Small intestine (tissue), 7 donors: ENCODE data around the gene MICB. TPM values are rescaled to one million over a fixed set of nuclear protein-coding genes. Genes with fewer than 3 reads are reported as not detected.
A peak's percentile ranks its signal among the peaks of the same experiment; 100 is the strongest.

Experiments used
- DNase-seq, 2 donors: peaks; one replicate each; pipeline versions ENCODE4 v3.0.0 to v3.0.0-alpha.2; 2013
- FAIRE-seq: peaks from 2 replicates; lab custom pipeline; 2012; peaks lifted over from hg19 to GRCh38; lab: Jason Lieb, UNC
- H3K27ac ChIP-seq, 3 donors: one replicate each; pipeline ENCODE4 v1.5.1; 2013; ENCODE audit warnings: low read length in 2 of 3, mild to moderate bottlenecking in 2 of 3, control low read depth in 1 of 3, inconsistent platforms in 1 of 3, low read depth in 1 of 3, moderate library complexity in 1 of 3
- H3K27me3 ChIP-seq, 3 donors: one replicate each; pipeline ENCODE4 v1.6.1; 2013; ENCODE audit warnings: low read length in 3 of 3, inconsistent platforms in 1 of 3; ENCODE audit not compliant: control insufficient read depth in 3 of 3, insufficient read depth in 3 of 3
- H3K36me3 ChIP-seq, 3 donors: one replicate each; pipeline ENCODE4 v1.6.1; 2013; ENCODE audit warnings: low read length in 3 of 3, inconsistent platforms in 1 of 3, low read depth in 1 of 3, mild to moderate bottlenecking in 1 of 3, moderate library complexity in 1 of 3; ENCODE audit not compliant: control insufficient read depth in 3 of 3, insufficient read depth in 2 of 3
- H3K4me1 ChIP-seq, 3 donors: one replicate each; pipeline ENCODE4 v1.6.1; 2013; ENCODE audit warnings: low read length in 2 of 3, inconsistent platforms in 1 of 3, low read depth in 1 of 3, mild to moderate bottlenecking in 1 of 3, moderate library complexity in 1 of 3; ENCODE audit not compliant: control insufficient read depth in 3 of 3, insufficient read depth in 2 of 3
- H3K4me3 ChIP-seq, 3 donors: one replicate each; pipeline ENCODE4 v1.5.1; 2013; ENCODE audit warnings: low read length in 3 of 3, control low read depth in 1 of 3, inconsistent platforms in 1 of 3, low read depth in 1 of 3, mild to moderate bottlenecking in 1 of 3, moderate library complexity in 1 of 3
- H3K9me3 ChIP-seq, 2 donors: one replicate each; pipeline ENCODE4 v1.6.1; 2013; ENCODE audit warnings: low read depth in 1 of 2, low read length in 1 of 2; ENCODE audit not compliant: control insufficient read depth in 2 of 2, insufficient read depth in 1 of 2
- WGBS, 3 donors: extraction: QIAGEN DNeasy Blood & Tissue Kit; methylation state at CpG; one replicate each; pipeline ENCODE4 v1.1.7; 2013; 5-methylcytosine and 5-hydroxymethylcytosine counted together
- polyA plus RNA-seq, 4 donors: library from polyadenylated mRNA; stranded (reverse) in 3 of 4; unstranded in 1 of 4; fragments of 200-250 nt in 3 of 4; fragments of 120-200 nt in 1 of 4; gene quantifications; one replicate each; pipeline versions ENCODE4 v1.2.1 to v1.2.3, GENCODE V29; 2013
- donor health status: healthy with polysubstance abuse.
- donor health status: control.
- donor health status: control.
- donor health status: Bipolar disorder and iron deficiency.
- donor health status: healthy.

MICB gene
- polyA plus RNA-seq, 4 donors = 0.69 to 6.1 (median 2.0) TPM

GRCh38 chr6:31529329-31530150, 31.6 kb downstream of the MICB start:
- H3K4me3 ChIP-seq = no peak overlapping the region
- H3K36me3 ChIP-seq = peaks cover 28 to 43% (median 32%) of the 10 kb centered on the region in 3 donors
- FAIRE-seq (no peak), DNase-seq (peak in 1 of 2 donors; percentile 30)
- no peaks in the 10 kb centered on the region for H3K27me3 ChIP-seq
- 49 to 55% (median 50%) methylated on average over 12 of the region's 12 CpGs for WGBS, 3 donors
- no peaks in the 10 kb centered on the region for H3K9me3 ChIP-seq
- peaks cover 0 to 7% (median 2%) of the 10 kb centered on the region in 3 donors for H3K4me1 ChIP-seq
- no peak overlapping the region for H3K27ac ChIP-seq

- 60 to 82% (median 68%) methylated on average over 5 to 6 of the region's 6 CpGs for WGBS, 3 donors
- Histone ChIP-seq H3K4me1 (peaks cover 0 to 7% (median 2%) of the 10 kb centered on the region in 3 donors), H3K9me3 (no peaks in the 10 kb centered on the region), H3K27me3 (no peaks in the 10 kb centered on the region), H3K36me3 (peaks cover 37 to 53% (median 42%) of the 10 kb centered on the region in 3 donors), H3K4me3 (no peak overlapping the region), H3K27ac (no peak overlapping the region)
- FAIRE-seq (no peak), DNase-seq (no peak)
These were observed 32.7 kb downstream of the MICB start for GRCh38 chr6:31530659-31531058.

- H3K4me1 ChIP-seq = peaks cover 0 to 7% (median 0%) of the 10 kb centered on the region in 3 donors
- DNase-seq (no peak), FAIRE-seq (no peak)
- WGBS, 3 donors = 88 to 95% (median 92%) methylated on average over 7 of the region's 7 CpGs
- no peaks in the 10 kb centered on the region for H3K9me3 ChIP-seq
- H3K4me3 ChIP-seq = no peak overlapping the region
- no peaks in the 10 kb centered on the region for H3K27me3 ChIP-seq
- H3K36me3 ChIP-seq = peaks cover 42 to 53% (median 43%) of the 10 kb centered on the region in 3 donors
- no peak overlapping the region for H3K27ac ChIP-seq
These were observed 33.2 kb downstream of the MICB start for GRCh38 chr6:31531162-31531561.

- 60 to 66% (median 62%) methylated on average over 9 of the region's 9 CpGs for WGBS, 3 donors
These were observed 34.1 kb downstream of the MICB start for GRCh38 chr6:31531771-31532643.

GRCh38 chr6:31532644-31533454, 34.9 kb downstream of the MICB start:
- Histone ChIP-seq H3K9me3 (no peaks in the 10 kb centered on the region), H3K27ac (no peak overlapping the region), H3K4me1 (peaks cover 0 to 7% (median 0%) of the 10 kb centered on the region in 3 donors), H3K36me3 (peaks cover 49 to 68% (median 50%) of the 10 kb centered on the region in 3 donors), H3K4me3 (no peak overlapping the region), H3K27me3 (no peaks in the 10 kb centered on the region)
- no peak for FAIRE-seq
- DNase-seq = no peak
- WGBS, 3 donors = 59 to 62% (median 62%) methylated on average over 9 of the region's 9 CpGs

More at GRCh38 chr6:31531771-31532643, 34.1 kb downstream of the MICB start:
- H3K27me3 ChIP-seq = no peaks in the 10 kb centered on the region
- FAIRE-seq (no peak), DNase-seq (no peak)
- H3K4me1 ChIP-seq = peaks cover 0 to 7% (median 0%) of the 10 kb centered on the region in 3 donors
- no peak overlapping the region for H3K4me3 ChIP-seq
- H3K36me3 ChIP-seq = peaks cover 49 to 62% (median 50%) of the 10 kb centered on the region in 3 donors
- H3K9me3 ChIP-seq = no peaks in the 10 kb centered on the region
- H3K27ac ChIP-seq = no peak overlapping the region

GRCh38 chr6:31533455-31533841, 35.5 kb downstream of the MICB start:
- DNase-seq (no peak), FAIRE-seq (no peak)
- Histone ChIP-seq H3K27ac (no peak overlapping the region), H3K9me3 (no peaks in the 10 kb centered on the region), H3K27me3 (no peaks in the 10 kb centered on the region), H3K4me1 (peaks cover 0 to 7% (median 0%) of the 10 kb centered on the region in 3 donors), H3K36me3 (peaks cover 49 to 72% (median 51%) of the 10 kb centered on the region in 3 donors), H3K4me3 (no peak overlapping the region)
- 67 to 74% (median 69%) methylated on average over 1 of the region's 1 CpG for WGBS, 3 donors

GRCh38 chr6:31534011-31534410, 36.1 kb downstream of the MICB start:
- Histone ChIP-seq H3K27ac (no peak overlapping the region), H3K36me3 (peaks cover 49 to 73% (median 54%) of the 10 kb centered on the region in 3 donors), H3K9me3 (no peaks in the 10 kb centered on the region), H3K4me1 (peaks cover 0 to 9% (median 0%) of the 10 kb centered on the region in 3 donors), H3K4me3 (no peak overlapping the region), H3K27me3 (no peaks in the 10 kb centered on the region)
- no peak for FAIRE-seq
- WGBS, 3 donors = 88 to 94% (median 92%) methylated on average over 6 of the region's 6 CpGs
- no peak for DNase-seq
